GDM1 (cell line): ENCODE results near the gene MOV10.

Source experiments
- DNase-seq: peaks from one replicate; lab custom pipeline; 2025; lab: John Stamatoyannopoulos, UW

Gene MOV10

DNA sequence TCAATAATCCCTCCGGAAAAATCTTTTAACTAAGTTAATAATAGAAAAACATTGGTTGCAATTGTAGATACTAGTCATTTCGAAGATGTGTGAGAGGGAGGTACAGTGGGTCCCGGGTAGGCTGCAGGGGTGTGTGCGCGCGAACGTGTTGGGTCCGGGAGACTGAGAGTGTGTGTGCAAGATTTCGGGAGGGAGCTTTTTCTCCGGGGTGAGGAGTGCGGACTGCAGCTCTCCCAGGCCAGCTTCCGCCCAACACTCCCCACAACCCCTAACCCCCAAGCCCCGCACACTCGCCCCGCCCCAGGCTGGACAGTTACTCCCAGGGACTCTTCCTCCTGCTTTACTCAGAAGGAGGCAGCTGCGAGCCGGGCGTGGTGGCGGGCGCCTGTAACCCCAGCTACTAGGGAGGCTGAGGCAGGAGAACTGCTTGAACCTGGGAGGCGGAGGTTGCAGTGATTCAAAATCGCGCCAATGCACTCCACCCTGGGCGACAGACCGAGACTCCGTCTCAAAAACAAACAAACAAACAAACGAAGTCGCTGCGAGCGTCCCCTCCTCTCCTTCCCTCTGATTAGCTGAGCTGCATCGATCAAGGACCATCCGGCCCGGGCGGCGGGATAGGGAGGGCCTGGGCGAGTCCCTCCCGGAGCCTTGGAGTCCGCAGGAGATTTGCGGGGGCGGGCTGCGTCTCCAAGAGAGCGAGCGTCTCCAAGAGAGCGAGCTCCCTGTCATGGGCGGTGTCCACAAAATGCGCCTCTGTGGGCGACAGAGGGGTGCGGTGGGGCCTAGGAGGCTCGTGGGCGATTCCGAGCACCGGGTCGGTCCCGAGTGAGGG is 68.9 kb downstream of the MOV10 start:
- DNase-seq, result no peak

DNA sequence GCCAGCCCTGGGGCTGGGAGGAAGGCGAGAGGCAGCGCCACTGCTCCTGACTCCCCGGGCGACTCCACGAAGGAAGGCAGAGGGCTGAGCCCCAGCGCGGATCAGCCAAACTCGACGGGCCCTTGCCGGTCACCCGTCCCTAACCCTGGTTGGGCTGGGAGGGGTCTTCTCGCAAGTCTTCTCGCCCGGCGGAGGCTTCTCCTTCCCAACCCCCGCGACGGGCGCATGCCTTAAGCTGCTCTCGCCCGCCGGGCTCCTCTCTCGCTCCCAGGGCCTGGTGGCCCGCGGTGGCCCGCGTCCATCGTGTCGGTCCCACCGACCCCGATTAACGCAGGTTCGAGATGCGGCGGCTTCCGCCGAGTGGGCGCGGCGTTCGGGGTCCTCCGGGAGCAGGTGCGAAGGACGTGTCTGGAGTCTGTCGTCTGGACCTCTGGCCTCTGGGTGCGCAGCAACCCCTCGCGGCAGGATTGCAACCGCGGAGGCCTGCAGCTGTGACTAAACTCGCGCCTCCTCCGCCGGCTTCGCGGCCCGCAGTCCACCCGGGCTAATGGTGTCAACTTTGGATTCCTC is 69.6 kb downstream of the MOV10 start:
- no peak for DNase-seq

DNA sequence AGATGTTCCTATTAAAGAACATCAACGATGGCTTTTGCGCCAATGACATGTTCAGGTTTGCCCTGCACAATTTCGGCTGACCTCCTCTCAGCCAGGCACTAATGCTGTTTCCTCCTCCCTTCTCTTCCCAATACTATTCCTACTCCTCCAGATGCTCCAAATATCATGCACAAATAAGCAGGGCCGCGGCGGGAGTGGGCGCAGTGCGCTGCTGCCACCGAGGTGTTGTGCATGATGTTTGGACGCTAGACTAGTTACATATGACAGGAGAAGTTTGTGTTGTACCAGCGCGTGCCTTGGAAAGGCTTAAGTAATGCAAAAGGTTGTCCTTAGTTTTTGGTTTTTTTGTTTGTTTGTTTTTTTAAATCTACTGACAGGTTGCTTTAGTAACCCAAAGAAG is 73.9 kb downstream of the MOV10 start:
- DNase-seq, result no peak
